BLaER1 treated with 17β-estradiol and CSF1 and Interleukin-3, amounts not matched to agents 10 nM and 100 nM (cell line): ENCODE data around the gene PDIA5.

Experiments used
- H3K27ac ChIP-seq, 11 experiments: shearing (Covaris generic); formaldehyde crosslinking; 2 replicates each; pipeline ENCODE4 v1.8.1; 2022
- H3K27me3 ChIP-seq, 11 experiments: shearing (Covaris generic); formaldehyde crosslinking; 2 replicates each; pipeline ENCODE4 v1.8.1; 2022
- H3K36me3 ChIP-seq, 11 experiments: shearing (Covaris generic); formaldehyde crosslinking; 2 replicates each; pipeline ENCODE4 v1.8.1; 2022
- H3K4me1 ChIP-seq, 10 experiments: shearing (Covaris generic); formaldehyde crosslinking; 2 replicates each; pipeline ENCODE4 v1.8.1; 2022
- H3K4me2 ChIP-seq, 11 experiments: shearing (Covaris generic); formaldehyde crosslinking; 2 replicates each; pipeline ENCODE4 v1.8.1; 2022
- H3K4me3 ChIP-seq, 10 experiments: shearing (Covaris generic); formaldehyde crosslinking; 2 replicates each; pipeline ENCODE4 v1.8.1; 2022
- H3K9ac ChIP-seq, 11 experiments: shearing (Covaris generic); formaldehyde crosslinking; 2 replicates each; pipeline ENCODE4 v1.8.1; 2022
- H3K9me3 ChIP-seq, 11 experiments: shearing (Covaris generic); formaldehyde crosslinking; replicated peaks in 1 of 11; 2 replicates each; pipeline ENCODE4 v1.8.1; 2022
- H4K20me1 ChIP-seq, 11 experiments: shearing (Covaris generic); formaldehyde crosslinking; 2 replicates each; pipeline ENCODE4 v1.8.1; 2022
- Cebpa-rat ChIP-seq, 11 experiments: shearing (Covaris generic); IDR thresholded peaks; 2 replicates each; pipeline ENCODE4 v1.8.1; 2022

PDIA5 gene

GRCh38 chr3:123025642-123026521, 40.9 kb upstream of the PDIA5 start:
- Histone ChIP-seq H3K27ac (no peak overlapping the region), H3K27me3 (peaks cover 83 to 93% (median 90%) of the 10 kb centered on the region in 11 experiments), H4K20me1 (peaks cover 0 to 32% (median 16%) of the 10 kb centered on the region in 11 experiments; a peak in 17 of 22 replicates), H3K4me2 (peak overlapping the region; percentile 96 to 100 (median 98); a peak in 19 of 22 replicates), H3K9me3 (peaks cover 0 to 16% (median 5%) of the 10 kb centered on the region in 11 experiments; a peak in 7 of 22 replicates), H3K4me1 (peaks cover 12 to 35% (median 24%) of the 10 kb centered on the region in 10 experiments; a peak in 19 of 20 replicates), H3K9ac (no peak overlapping the region), H3K4me3 (peak overlapping the region in 9 of 10 experiments; percentile 54 to 73 (median 65); a peak in 15 of 20 replicates), H3K36me3 (0 out of 22 replicates have a peak, but pooled peaks cover 0 to 3% (median 0%) of the 10 kb centered on the region in 11 experiments)
- TF ChIP-seq Cebpa-rat (IDR thresholded peaks at IDR 0.05), result no peak

- H4K20me1 ChIP-seq, result peaks cover 0 to 32% (median 16%) of the 10 kb centered on the region in 11 experiments; a peak in 17 of 22 replicates
- H3K9me3 ChIP-seq, result peaks cover 0 to 16% (median 5%) of the 10 kb centered on the region in 11 experiments; a peak in 7 of 22 replicates
- peaks cover 90 to 99% (median 98%) of the 10 kb centered on the region in 11 experiments for H3K27me3 ChIP-seq
- no peak for TF ChIP-seq Cebpa-rat (IDR thresholded peaks at IDR 0.05)
- H3K36me3 ChIP-seq, result 0 out of 22 replicates have a peak, but pooled peaks cover 0 to 3% (median 0%) of the 10 kb centered on the region in 11 experiments
- peak overlapping the region in 9 of 11 experiments; percentile 6 to 52 (median 43); a peak in 9 of 22 replicates for H3K9ac ChIP-seq
- H3K27ac ChIP-seq, result no peak overlapping the region
- peak overlapping the region; percentile 96 to 100 (median 98) for H3K4me2 ChIP-seq
- peak overlapping the region; percentile 54 to 73 (median 64) for H3K4me3 ChIP-seq
- H3K4me1 ChIP-seq, result peaks cover 12 to 34% (median 22%) of the 10 kb centered on the region in 10 experiments; a peak in 19 of 20 replicates
Measured at GRCh38 chr3:123026565-123027291, 40.1 kb upstream of the PDIA5 start.

- H4K20me1 ChIP-seq, result peaks cover 0 to 32% (median 16%) of the 10 kb centered on the region in 11 experiments; a peak in 17 of 22 replicates
- TF ChIP-seq Cebpa-rat (IDR thresholded peaks at IDR 0.05), result no peak
- peaks cover 12 to 29% (median 20%) of the 10 kb centered on the region in 10 experiments; a peak in 19 of 20 replicates for H3K4me1 ChIP-seq
- H3K9me3 ChIP-seq, result peaks cover 0 to 16% (median 5%) of the 10 kb centered on the region in 11 experiments; a peak in 7 of 22 replicates
- H3K36me3 ChIP-seq, result 0 out of 22 replicates have a peak, but pooled peaks cover 0 to 3% (median 0%) of the 10 kb centered on the region in 11 experiments
- H3K4me2 ChIP-seq, result peak within 1 kb of the TSS; percentile 96 to 100 (median 98)
- no peak within 1 kb of the TSS for H3K27ac ChIP-seq
- peak within 1 kb of the TSS; percentile 4 to 55 (median 43); a peak in 14 of 22 replicates for H3K9ac ChIP-seq
- peaks cover 82 to 97% (median 93%) of the 10 kb centered on the region in 11 experiments for H3K27me3 ChIP-seq
- peak within 1 kb of the TSS; percentile 54 to 73 (median 64) for H3K4me3 ChIP-seq
Measured at GRCh38 chr3:123027292-123028232, 39.3 kb upstream of the PDIA5 start, which contains the start of gene SEMA5B. SEMA5B (minus strand) TSS chr3:123027763; CDS start chr3:122961263, 66,500 bp downstream.

GRCh38 chr3:123028233-123028828, 38.5 kb upstream of the PDIA5 start:
- Histone ChIP-seq H3K9me3 (peaks cover 0 to 16% (median 5%) of the 10 kb centered on the region in 11 experiments; a peak in 7 of 22 replicates), H3K4me1 (peaks cover 12 to 29% (median 20%) of the 10 kb centered on the region in 10 experiments; a peak in 19 of 20 replicates), H3K9ac (peak overlapping the region in 7 of 11 experiments; percentile 28 to 55 (median 48); a peak in 8 of 22 replicates), H3K36me3 (0 out of 22 replicates have a peak, but pooled peaks cover 0 to 3% (median 0%) of the 10 kb centered on the region in 11 experiments), H3K4me3 (peak overlapping the region; percentile 54 to 73 (median 64)), H3K27ac (no peak overlapping the region), H3K27me3 (peaks cover 78 to 89% (median 86%) of the 10 kb centered on the region in 11 experiments), H4K20me1 (peaks cover 0 to 32% (median 16%) of the 10 kb centered on the region in 11 experiments; a peak in 17 of 22 replicates), H3K4me2 (peak overlapping the region; percentile 96 to 100 (median 98))
- no peak for TF ChIP-seq Cebpa-rat (IDR thresholded peaks at IDR 0.05)

GRCh38 chr3:123031051-123031450, 35.8 kb upstream of the PDIA5 start:
- Histone ChIP-seq H3K27ac (no peak overlapping the region), H4K20me1 (peaks cover 0 to 21% (median 12%) of the 10 kb centered on the region in 11 experiments; a peak in 17 of 22 replicates), H3K9ac (0 out of 22 replicates have a peak overlapping the region, but pooled peaks of 1 of the 11 experiments have one; percentile 3), H3K4me2 (peak overlapping the region in 5 of 11 experiments; percentile 18 to 43 (median 35); a peak in 7 of 22 replicates), H3K9me3 (no peaks in the 10 kb centered on the region), H3K27me3 (peaks cover 50 to 62% (median 58%) of the 10 kb centered on the region in 11 experiments), H3K4me1 (peaks cover 12 to 29% (median 20%) of the 10 kb centered on the region in 10 experiments; a peak in 19 of 20 replicates), H3K36me3 (no peaks in the 10 kb centered on the region), H3K4me3 (no peak overlapping the region)
- no peak for TF ChIP-seq Cebpa-rat (IDR thresholded peaks at IDR 0.05)

GRCh38 chr3:123032057-123032456, 34.8 kb upstream of the PDIA5 start:
- no peak for TF ChIP-seq Cebpa-rat (IDR thresholded peaks at IDR 0.05)
- Histone ChIP-seq H3K27me3 (peaks cover 40 to 52% (median 48%) of the 10 kb centered on the region in 11 experiments), H4K20me1 (peaks cover 0 to 14% (median 6%) of the 10 kb centered on the region in 11 experiments; a peak in 17 of 22 replicates), H3K9me3 (no peaks in the 10 kb centered on the region), H3K27ac (no peak overlapping the region), H3K36me3 (no peaks in the 10 kb centered on the region), H3K4me3 (no peak overlapping the region), H3K9ac (no peak overlapping the region), H3K4me2 (no peak overlapping the region), H3K4me1 (peaks cover 9 to 22% (median 14%) of the 10 kb centered on the region in 10 experiments; a peak in 19 of 20 replicates)

- H4K20me1 ChIP-seq, result no peaks in the 10 kb centered on the region; a peak in 4 of 22 replicates
- no peak for TF ChIP-seq Cebpa-rat (IDR thresholded peaks at IDR 0.05)
- no peaks in the 10 kb centered on the region for H3K9me3 ChIP-seq
- H3K9ac ChIP-seq, result no peak overlapping the region
- H3K4me1 ChIP-seq, result peaks cover 0 to 10% (median 0%) of the 10 kb centered on the region in 10 experiments; a peak in 5 of 20 replicates
- H3K4me2 ChIP-seq, result no peak overlapping the region
- H3K27ac ChIP-seq, result no peak overlapping the region
- no peaks in the 10 kb centered on the region for H3K36me3 ChIP-seq
- H3K27me3 ChIP-seq, result peaks cover 20 to 32% (median 28%) of the 10 kb centered on the region in 11 experiments
- no peak overlapping the region for H3K4me3 ChIP-seq
Measured at GRCh38 chr3:123034120-123034519, 32.7 kb upstream of the PDIA5 start.
